GM21529 (cell line): ENCODE results near the gene CFLAR.
"Not testable (repeated sequence)": the region's sequence is repeated elsewhere in the genome, so short reads cannot be mapped to it uniquely, and the experiment has no call there.

Source experiments
- ATAC-seq: cut with Tn5 transposase; IDR thresholded peaks from one replicate; pipeline ENCODE4 v1.9.1; 2021; ENCODE audit not compliant: unreplicated experiment

CFLAR gene

DNA sequence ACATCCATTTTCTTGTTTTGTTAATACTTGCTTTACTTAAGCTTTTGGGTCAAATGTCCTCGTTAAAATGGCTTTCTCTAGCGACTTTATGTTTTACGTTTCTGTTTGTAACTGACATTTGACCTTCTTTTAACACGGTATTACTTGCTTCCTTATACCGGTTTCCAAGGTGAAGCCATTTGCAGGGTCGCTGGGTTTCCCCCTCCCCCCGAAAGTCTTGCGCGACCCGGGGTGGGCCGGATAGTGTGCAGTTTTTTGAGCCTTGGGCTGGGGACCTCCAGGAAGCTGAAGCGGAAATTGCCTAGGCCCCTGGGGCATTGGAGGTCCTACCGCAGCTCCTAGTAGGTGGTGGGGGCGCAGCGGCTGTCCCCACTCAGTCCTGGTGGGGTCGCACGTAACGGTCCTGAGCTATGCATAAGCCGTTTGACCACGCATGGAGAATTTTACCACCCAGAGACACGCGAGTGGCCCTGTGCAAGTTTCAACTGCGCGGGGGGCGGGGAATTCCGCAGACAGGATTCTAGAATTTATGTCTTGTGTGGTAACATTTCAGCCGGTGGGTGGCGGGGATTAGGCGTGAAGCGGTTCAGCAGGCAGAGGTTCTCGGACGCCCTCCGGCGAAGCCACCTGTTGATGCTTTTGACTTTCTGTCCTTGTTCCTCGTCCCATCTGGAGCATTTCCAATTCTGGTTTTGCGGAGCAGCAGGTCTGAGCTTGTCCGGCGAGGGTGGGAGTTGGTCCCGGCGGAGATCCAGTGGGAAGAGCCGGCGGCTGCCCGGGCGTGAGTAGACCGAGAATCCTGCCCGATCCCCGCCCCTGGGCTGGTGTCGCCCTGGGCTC lies 2.4 kb downstream of the CFLAR start:
- ATAC-seq: peak; percentile 40

DNA sequence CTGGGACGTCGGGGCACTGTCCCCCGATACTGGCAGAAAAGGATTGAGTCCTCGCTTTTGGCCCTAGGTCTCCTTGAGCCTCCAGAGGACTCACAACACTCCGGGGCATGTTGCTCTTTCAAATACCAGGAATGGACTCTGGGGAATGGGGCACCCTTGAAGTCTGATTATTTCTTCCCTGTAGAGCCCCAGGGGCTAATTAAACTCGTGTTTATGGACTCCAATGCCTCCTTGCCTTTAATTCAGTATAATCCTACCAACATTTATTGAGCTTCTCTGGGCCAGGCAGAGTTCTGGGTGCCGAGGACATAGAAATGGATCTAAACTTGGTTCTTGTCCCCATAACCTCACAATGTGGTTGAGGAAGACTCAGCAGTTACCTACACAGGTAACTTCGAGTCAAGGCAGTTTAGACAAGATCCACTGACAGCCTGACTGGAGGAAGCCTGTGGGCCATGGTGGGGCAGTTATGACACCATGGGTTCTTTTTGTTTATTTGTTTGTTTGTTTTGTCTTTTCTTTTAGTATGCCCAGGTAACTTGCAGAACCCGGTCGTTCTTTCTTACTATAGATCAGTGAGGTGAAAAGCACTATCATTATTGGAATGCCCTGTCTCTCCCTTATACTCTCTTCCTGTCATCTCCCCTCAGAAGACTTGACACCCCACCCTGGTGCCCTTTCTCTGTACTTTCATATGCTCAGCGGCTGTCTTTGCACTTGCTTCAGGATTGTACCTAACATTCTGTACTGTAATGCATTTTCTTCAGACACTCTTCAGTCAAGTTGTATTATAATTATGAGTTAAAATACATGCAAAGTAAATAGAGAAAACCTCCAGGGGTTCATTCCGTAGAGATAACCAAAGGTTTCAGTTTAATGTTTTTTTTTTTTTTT lies 3.2 kb downstream of the CFLAR start:
- ATAC-seq: no peak

DNA sequence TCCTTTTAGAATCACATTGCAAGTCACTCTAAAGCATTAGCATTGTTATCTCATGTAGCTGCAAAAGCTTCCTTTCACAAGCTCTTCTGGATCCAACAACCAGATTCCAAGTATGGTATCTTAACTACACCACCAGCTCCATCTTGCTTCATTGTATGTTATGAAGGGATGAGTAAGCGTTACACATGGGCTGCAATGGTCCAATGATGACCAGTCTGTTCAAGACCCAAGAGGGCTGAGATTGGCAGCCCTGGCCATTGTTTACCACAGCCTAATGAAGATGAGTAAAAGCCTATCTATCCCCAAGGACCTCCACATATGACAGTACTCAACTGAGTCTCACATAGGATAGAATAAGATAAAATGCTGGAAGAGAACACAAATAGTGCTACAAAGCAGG lies 6.3 kb downstream of the CFLAR start:
- ATAC-seq: no peak

DNA sequence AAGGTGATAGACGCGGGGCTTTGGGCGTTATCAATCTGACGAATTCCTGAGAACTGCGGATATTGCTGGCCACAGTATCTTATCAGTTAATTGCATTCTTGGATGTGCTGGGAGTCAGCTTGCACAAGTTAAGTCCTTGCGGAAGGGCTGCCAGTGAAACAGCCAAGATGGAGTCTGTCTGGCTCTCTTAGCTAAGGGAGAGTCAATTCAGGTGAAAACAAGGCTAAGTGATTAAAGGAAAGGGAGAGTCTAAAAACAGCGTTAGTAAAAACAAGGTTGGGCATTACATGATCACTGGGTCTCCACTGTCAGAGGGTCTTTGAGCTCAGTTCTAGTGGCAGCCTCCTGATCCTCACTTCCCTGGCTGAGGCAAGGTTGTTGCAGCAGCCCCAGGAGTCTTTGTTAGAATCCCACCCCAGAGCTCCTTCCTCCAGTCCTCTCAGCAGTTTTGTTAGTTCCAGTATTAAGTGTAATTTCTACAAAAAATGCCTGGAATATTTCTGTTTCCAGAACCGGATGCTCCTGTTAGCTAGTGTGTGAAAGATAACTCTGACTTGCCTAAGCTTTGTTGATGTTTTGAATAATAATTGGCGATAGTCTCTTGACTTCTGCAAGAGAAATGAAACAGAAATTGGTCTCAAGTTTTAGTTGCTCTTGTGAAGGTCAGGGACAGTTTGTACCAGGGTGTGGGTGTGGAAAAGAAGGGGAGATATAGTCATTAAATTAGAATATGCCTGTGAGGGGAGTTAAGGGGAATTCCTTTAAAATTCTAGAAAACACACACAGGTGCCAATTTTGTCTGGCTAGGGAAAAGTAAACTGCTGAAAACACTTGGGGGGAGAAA lies 10.6 kb downstream of the CFLAR start:
- peak; percentile 30 for ATAC-seq

DNA sequence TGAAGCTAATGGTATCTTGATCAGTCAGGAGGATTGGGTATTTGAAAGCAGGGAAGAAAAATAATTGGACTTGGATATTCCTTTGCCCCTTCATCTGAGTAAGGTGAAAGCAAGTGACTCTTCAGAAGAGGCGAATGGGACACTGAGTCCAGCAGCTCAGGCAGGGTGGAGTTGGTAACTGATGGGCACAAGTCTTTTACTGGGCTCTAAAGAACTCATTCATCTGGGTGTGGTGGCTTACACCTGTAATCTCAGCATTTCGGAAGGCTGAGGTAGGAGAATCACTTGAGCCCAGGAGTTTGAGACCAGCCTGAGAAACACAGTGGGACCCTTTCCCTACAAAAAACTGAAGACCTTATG lies 11.2 kb downstream of the CFLAR start:
- no peak for ATAC-seq

DNA sequence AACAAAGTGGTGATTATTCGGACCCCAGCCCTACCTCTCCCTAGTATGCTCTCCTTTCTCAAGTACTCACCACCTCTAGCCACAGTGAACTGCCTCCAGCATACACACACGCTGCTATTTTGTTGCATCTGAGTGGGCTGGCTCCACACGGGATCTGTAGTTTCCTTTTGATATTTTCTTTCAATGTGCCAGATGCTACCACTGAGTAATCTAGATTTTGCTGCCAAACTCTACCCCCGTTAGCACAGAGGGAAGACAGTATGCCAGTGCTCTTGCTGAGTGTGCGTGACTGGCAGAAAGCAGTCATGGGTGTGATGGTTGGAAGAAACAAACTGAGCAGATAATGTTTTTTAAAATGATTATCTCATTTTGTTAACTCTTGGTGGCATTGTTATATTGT lies 11.6 kb downstream of the CFLAR start:
- ATAC-seq: no peak

DNA sequence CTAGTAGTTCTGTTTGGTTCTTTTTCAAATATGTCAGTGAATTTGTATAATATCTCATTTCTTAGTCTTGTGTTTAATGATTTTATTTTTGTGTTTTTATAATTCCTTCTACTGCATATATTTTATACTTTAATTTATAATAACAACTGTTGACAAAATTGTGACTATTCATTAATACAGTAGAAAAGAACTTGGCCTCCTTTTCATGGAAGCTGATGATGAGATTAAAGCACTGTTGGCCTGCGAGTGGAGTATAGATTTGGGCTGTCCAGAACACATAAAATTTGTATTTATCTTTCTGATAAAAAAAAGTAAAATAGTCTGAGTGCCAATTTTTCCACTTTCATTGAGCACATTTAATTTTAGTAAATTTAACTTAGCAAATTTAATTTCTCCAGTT lies 12.1 kb downstream of the CFLAR start:
- no peak for ATAC-seq

DNA sequence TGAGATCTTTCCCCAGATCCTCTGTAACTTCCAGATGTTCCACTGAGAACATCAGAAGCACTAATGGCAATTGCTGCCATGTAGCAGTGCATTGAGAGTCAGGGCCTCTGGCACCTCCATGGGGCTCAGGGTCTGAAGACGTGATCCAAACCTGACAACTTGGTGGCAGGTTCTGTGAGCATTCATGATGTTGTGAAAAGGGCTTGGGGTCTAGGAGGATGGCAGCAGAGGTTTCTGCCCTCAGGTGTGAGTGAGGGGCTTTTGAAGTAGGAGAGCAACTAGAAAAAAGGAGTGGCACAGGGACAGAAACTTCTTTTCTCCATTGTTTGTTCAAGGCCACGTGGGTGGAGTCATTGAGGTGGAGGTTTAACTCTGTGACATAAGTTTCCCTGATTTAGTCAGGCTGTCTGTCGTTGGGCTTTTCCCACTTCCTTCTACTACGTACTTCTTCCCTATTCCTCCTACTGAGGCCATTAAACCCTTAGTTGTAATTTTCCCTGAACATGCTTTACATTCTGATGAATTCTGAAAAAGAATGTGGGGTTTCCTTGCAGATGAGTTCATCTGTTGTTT lies 13.1 kb downstream of the CFLAR start:
- ATAC-seq: no peak

DNA sequence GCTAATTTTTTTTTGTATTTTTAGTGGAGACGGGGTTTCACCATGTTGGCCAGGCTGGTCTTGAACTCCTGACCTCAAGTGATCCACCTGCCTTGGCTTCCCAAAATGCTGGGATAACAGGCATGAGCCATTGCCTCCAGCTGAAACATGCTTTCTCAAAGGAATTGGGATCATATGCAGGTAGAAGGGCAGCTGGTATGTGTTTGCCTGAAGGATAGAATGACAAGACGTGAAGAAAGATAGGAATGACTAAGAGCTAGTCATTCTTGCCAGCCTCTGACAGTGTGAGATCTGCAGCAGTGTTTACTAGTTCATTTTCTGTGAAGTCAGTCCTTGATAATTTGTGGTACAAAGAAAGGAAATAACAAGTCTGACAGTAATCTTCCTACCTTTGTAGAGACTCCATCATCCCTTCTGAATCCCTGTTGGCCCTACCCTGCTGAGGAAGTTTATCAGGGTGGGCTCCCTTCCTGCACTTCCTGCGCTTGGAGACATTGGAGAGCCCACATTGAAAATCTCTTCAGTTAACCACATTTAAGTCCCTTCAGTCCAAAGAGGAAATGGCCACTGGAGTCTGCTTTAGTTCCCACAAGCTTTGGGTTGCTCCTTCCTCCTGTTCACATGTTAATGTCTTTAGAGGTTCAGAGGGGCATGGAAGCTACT lies 14.7 kb downstream of the CFLAR start:
- ATAC-seq: peak; percentile 25

DNA sequence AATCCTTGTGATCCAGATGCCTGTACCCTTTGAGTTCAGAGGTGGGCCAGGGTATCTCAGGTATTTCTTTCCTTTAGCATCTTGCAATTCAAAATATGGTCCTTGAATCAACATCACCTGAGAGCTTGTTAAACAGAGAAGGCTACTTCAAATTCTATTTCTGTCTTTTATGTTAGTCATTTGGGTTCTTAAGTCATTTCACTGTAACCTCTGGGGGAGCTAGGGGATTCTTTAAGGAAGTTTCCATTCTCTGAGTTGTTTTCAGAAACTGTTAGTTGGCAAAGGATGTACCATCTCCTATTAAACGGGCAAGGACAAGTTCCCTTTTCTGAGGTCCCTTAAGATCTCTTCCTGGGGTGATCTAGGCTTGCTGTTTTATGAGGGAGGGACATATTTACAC lies 16.6 kb downstream of the CFLAR start:
- ATAC-seq: peak; percentile 44

DNA sequence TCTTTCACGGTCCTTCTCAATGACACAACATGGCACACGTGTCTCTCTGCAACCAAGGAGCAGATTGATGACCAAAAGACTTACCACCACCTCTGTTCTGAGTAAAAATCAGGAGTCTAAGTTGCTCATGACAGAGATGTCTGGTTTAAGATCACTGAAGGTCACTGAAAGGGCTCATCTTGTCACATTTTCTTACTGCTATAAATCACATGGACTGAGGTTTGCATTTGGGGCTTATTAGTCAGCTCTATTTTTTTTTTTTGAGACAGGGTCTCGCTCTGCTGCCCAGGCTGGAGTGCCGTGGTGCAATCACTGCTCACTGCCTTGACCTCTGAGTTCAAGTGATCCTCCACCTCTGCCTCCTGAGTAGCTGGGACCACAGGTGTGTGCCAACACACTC lies 19.4 kb downstream of the CFLAR start:
- no peak for ATAC-seq

DNA sequence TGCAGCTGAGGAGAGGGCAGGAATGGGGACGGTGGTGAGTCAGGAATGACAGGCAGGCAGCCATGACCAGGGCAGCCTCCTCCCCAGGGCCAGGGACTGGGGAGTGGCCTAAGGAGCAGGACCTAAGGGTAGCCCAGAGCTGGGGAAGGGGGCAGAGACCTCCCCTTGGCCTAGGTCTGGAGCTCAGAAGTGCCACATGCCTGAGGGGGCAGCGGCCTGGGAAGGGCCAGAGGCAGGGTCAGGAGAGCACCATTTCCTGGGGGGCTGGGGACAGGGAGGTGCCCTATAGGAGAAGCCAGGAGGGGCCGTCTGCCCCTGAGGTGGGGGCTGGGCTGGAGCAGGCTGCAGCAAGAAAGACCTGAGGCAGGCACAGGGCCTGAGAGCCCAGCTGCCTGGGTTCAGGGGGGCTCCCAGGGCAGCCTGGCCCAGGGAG lies 20.9 kb downstream of the CFLAR start:
- ATAC-seq: no peak

DNA sequence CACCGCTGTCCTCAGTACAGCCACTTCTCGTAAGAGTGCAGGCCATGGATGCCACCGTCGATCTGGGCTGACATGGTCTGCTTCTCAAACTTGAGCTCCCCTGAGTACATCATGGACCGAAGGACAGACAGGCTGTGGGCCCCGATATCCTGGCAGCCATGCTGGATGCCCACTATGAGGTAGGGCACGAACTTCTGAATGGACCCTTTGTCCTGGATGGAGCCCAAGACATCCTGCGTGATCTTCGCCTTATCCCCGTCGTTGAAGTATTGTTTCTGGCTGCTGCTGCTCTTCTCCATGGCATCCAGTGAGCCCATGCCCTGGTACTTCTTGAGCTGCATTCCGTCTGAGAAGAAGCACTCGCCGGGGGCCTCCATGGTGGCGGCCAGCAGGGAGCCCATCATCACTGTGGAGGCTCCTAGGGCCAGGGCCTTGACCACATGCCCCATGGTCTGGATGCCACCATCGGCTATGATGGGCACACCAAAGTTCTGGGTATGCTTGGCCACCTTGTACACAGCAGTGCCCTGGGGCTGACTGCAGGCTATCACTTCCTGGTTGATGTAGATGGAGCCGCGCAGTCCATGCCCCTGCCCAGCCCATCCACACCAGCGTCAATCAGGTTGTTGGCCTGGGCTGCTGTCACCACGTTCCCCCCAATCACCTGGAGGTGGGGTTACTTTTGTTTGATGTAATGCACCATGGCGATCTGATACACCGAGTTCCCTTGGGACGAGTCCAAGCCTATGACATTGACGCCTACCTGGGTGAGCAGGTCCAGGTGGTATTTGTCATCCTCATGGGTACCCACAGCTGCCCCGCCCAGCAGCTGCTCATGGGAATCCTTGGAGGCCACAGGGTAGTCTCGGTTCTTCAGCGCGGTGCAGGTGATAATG lies 21.8 kb downstream of the CFLAR start:
- ATAC-seq: no peak

DNA sequence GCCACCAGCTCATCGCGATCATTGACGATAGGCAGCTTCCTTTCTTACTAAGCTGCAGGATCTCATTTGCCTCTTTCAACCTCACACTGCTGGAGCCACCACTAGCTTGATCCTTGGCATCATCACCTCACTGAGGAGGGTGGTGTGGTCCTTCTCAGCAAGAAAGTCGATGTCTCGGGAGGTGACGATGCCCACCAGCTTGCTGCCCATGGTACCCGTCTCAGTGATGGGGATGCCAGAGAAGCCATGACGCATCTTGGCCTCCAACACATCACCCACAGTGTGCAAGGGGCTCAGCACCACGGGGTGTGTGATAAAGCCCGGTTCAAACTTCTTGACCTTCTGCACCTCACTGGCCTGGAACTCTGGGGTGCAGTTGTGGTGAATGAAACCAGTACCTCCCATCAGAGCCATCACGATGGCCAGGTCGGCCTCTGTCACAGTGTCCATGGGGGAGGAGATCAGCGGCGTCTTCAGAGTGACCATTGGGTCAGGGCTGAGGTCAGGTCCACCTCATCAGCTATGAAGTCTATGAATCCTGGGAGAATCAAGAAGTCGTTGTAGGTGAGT lies 22.5 kb downstream of the CFLAR start:
- no peak for ATAC-seq

DNA sequence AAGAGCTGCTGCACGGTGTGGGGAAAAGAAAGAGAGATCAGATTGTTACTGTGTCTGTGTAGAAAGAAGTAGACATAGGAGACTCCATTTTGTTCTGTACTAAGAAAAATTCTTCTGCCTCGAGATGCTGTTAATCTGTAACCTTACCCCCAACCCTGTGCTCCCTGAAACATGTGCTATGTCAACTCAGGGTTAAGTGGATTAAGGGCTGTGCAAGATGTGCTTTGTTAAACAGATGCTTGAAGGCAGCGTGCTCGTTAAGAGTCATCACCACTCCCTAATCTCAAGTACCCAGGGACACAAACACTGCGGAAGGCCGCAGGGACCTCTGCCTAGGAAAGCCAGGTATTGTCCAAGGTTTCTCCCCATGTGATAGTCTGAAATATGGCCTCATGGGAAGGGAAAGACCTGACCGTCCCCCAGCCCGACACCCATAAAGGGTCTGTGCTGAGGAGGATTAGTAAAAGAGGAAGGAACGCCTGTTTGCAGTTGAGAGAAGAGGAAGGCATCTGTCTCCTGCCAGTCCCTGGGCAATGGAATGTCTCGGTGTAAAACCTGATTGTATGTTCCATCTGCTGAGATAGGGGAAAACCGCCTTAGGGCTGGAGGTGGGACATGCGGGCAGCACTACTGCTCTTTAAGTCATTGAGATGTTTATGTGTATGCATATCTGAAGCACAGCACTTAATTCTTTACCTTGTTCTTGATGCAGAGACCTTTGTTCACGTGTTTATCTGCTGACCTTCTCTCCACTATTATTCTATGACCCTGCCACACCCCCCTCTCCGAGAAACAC lies 23.2 kb downstream of the CFLAR start:
- not testable (repeated sequence) for ATAC-seq

DNA sequence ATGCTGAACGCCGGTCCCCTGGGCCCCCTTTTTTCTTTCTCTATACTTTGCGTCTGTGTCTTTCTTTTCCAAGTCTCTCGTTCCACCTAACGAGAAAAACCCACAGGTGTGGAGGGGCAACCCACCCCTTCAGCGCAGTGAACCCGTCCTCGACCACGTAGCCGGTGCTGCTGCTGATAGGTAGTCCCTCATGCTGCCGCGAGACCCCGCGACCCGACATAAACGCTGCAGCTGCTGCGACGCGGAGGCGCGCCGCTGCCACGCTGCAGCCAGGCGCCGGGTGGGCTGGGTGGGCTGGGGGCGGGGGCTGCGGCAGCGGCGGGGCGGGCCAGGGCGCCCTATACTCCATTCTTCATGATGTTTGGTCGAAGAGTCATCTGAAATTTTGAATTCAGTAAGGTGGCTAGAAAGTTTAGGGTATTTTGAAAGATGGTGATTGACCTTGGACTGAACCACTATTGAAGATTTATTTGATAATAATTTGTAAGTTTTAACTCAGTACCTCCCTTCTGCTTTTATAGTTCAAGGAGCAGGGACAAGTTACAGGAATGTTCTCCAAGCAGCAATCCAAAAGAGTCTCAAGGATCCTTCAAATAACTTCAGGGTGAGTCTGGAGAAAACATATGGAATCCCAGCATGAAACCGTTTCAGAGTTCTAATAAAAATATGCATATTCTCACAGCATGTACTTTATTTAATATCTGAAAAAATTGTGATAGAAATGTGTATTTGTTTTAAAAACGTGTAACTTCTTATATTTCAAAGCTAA lies 24.1 kb downstream of the CFLAR start:
- ATAC-seq: no peak
